T1000 (cell line): ENCODE results near the gene RPL28.

Experiments
- DNase-seq: peaks from one replicate; lab custom pipeline; 2025; ENCODE audit warnings: mixed read lengths; lab: John Stamatoyannopoulos, UW

RPL28 gene

GRCh38 chr19:55353803-55354697, 31.7 kb upstream of the RPL28 start:
- peak; percentile 54 for DNase-seq

- no peak for DNase-seq
These were observed 31.0 kb upstream of the RPL28 start, which contains the start of gene COX6B2 for GRCh38 chr19:55354698-55355212. Gene COX6B2, minus strand, starts transcription at chr19:55354719. Its CDS starts 198 bp downstream, at chr19:55354521.

GRCh38 chr19:55355213-55355821, 30.4 kb upstream of the RPL28 start:
- no peak for DNase-seq

GRCh38 chr19:55358493-55358892, 27.2 kb upstream of the RPL28 start:
- no peak for DNase-seq

- DNase-seq: no peak
These were observed 26.5 kb upstream of the RPL28 start for GRCh38 chr19:55358943-55359908.

GRCh38 chr19:55360902-55361301, 24.8 kb upstream of the RPL28 start:
- DNase-seq: no peak

- DNase-seq: no peak
These were observed 23.4 kb upstream of the RPL28 start for GRCh38 chr19:55362174-55362989.

- DNase-seq: no peak
These were observed 22.6 kb upstream of the RPL28 start, which contains the start of gene GARIN5B for GRCh38 chr19:55362990-55363716. Gene GARIN5B, minus strand, starts transcription at chr19:55363260. Its CDS starts 194 bp downstream, at chr19:55363066.

GRCh38 chr19:55365245-55365644, 20.5 kb upstream of the RPL28 start:
- DNase-seq: no peak

GRCh38 chr19:55365964-55366363, 19.8 kb upstream of the RPL28 start:
- DNase-seq: no peak

GRCh38 chr19:55366790-55367189, 18.9 kb upstream of the RPL28 start:
- no peak for DNase-seq

- no peak for DNase-seq
These were observed 17.6 kb upstream of the RPL28 start for GRCh38 chr19:55368106-55368505.

GRCh38 chr19:55368701-55369563, 16.8 kb upstream of the RPL28 start:
- no peak for DNase-seq

- peak; percentile 66 for DNase-seq
These were observed 16.0 kb upstream of the RPL28 start for GRCh38 chr19:55369653-55370304.

GRCh38 chr19:55370305-55370988, 15.3 kb upstream of the RPL28 start, which contains the start of gene IL11:
Gene IL11, minus strand, starts transcription at chr19:55370463. Its CDS starts 153 bp downstream, at chr19:55370310.
- peak; percentile 68 for DNase-seq

GRCh38 chr19:55372316-55373081, 13.2 kb upstream of the RPL28 start:
- DNase-seq: peak; percentile 84
